ENCODE results near the gene ZNF746. TPM values are rescaled to one million over a fixed set of nuclear protein-coding genes. Genes with fewer than 3 reads are reported as not detected.

ZNF746 gene
- polyA plus RNA-seq, 1 donor (not counting 4 experiments of a cell fraction or from before 2014, with no cell fraction given) = 7.0 TPM

DNA sequence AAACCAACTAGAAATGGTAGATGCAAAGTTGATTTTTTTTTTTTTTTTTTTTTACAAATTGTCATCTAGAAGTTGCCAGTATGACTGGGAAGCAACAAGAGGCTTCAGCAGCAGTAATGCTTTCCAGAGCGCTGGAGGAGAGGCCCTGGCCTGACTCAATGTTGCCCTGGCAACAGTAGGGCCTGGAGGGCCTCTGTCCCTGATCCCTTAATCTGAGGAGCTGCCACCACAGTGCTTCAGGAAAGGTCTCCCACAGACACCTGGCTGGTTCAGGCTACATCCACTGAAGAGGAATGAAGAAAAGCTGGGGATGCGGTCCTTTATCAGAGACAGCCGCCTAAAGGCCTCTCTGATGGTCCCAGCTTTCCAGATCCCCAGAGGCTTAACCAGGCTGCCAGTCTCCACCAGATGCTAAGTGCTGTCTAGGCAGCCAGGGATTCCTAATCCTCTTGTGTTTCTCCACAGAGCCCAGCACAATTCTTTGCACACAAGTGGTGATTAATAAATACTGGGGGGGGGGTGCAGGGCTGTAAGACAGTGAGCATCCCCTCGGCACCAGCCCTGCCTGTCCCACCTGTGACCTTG is 70.4 kb downstream of the ZNF746 start:
- H3K27me3 ChIP-seq (ENCODE audit: control insufficient read depth, extremely low read depth, insufficient read depth, low read length) = no peaks in the 10 kb centered on the region
- dilution Hi-C loops (cut with MboI; ENCODE audit: extremely low pct_ligation_motif_present, low sequenced_read_pairs) = no loop called here
- H4K20me1 ChIP-seq (ENCODE audit: control insufficient read depth, extremely low read depth, insufficient read depth, low read length) = no peaks in the 10 kb centered on the region
- no peaks in the 10 kb centered on the region for H3K79me2 ChIP-seq (ENCODE audit: control insufficient read depth, insufficient read depth, low read length)
- peaks cover 3 to 12% of the 10 kb centered on the region in 2 experiments for H3K36me3 ChIP-seq (ENCODE audit: control insufficient read depth in 2 of 2, extremely low read depth in 1 of 2, insufficient read depth in 2 of 2, low read length in 2 of 2)
- FAIRE-seq = no peak
- H3K4me1 ChIP-seq (ENCODE audit: control insufficient read depth, extremely low read depth, insufficient read depth, low read length) = no peaks in the 10 kb centered on the region
- H3K4me2 ChIP-seq (ENCODE audit: control insufficient read depth, extremely low read depth, insufficient read depth, low read depth, low read length) = no peak overlapping the region
- H3K27ac ChIP-seq (ENCODE audit: control insufficient read depth, insufficient read depth, low read length) = no peak overlapping the region
- no peak for DNase-seq (ENCODE audit: low read depth, low spot score)
- H3K9ac ChIP-seq (ENCODE audit: control insufficient read depth, extremely low read depth, insufficient read depth, low read length) = no peak overlapping the region
- no peak overlapping the region for H3K4me3 ChIP-seq (ENCODE audit: control insufficient read depth in 2 of 3, extremely low read depth in 1 of 3, insufficient read depth in 2 of 3, low read depth in 1 of 3, low read length in 3 of 3)
- H3K9me1 ChIP-seq (ENCODE audit: control insufficient read depth, extremely low read depth, insufficient read depth, low read length) = no peaks in the 10 kb centered on the region
- TF ChIP-seq EZH2 (IDR thresholded peaks at IDR 0.05; ENCODE audit: low read length) = no peak
- TF ChIP-seq, protein P1, sequence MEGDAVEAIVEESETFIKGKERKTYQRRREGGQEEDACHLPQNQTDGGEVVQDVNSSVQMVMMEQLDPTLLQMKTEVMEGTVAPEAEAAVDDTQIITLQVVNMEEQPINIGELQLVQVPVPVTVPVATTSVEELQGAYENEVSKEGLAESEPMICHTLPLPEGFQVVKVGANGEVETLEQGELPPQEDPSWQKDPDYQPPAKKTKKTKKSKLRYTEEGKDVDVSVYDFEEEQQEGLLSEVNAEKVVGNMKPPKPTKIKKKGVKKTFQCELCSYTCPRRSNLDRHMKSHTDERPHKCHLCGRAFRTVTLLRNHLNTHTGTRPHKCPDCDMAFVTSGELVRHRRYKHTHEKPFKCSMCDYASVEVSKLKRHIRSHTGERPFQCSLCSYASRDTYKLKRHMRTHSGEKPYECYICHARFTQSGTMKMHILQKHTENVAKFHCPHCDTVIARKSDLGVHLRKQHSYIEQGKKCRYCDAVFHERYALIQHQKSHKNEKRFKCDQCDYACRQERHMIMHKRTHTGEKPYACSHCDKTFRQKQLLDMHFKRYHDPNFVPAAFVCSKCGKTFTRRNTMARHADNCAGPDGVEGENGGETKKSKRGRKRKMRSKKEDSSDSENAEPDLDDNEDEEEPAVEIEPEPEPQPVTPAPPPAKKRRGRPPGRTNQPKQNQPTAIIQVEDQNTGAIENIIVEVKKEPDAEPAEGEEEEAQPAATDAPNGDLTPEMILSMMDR (optimal IDR thresholded peaks at IDR 0.05 in 1 of 3, IDR thresholded peaks at IDR 0.05 in 1 of 3, conservative IDR thresholded peaks at IDR 0.05 in 1 of 3; ENCODE audit: extremely low read depth in 1 of 3, insufficient read depth in 2 of 3, low read length in 3 of 3) = no peak
- H3K9me3 ChIP-seq (ENCODE audit: control insufficient read depth, low read depth, low read length) = no peaks in the 10 kb centered on the region
- H2AFZ ChIP-seq (ENCODE audit: control insufficient read depth, low read length) = no peak overlapping the region

DNA sequence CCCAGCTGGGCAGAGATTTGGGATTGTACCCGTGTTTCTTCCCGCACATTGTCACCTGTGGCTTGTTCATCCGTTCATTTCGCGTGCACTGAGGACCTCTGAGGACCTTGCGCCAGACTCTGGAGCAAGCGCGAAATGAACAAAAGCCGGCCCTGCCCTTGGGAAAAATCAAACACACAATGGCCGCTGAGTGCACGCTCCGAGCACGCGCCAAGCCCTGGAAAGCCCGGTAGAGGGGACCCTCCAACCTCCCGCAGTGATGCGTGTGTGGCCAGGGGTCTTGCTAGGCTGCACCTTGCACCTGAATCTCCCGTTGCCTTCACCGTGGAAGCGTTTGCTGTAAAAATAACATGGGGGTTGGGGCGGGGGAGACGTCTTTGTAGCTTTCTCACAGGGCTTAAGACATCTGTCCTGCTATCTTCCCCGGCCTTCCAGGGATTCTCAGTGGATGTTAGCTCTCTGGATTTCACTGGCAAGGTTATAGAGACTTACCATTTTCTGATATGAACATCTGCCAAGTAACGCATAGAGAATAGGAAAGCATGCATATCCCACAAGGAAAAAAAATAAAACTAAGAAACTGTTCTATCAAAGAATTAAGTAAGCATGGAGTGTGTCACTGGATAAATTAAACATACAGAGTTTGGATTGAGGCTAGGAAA is 74.0 kb downstream of the ZNF746 start:
- Histone ChIP-seq H3K9me3 (ENCODE audit: control insufficient read depth, low read depth, low read length) (no peaks in the 10 kb centered on the region), H3K4me1 (ENCODE audit: control insufficient read depth, extremely low read depth, insufficient read depth, low read length) (no peaks in the 10 kb centered on the region), H3K36me3 (ENCODE audit: control insufficient read depth in 2 of 2, extremely low read depth in 1 of 2, insufficient read depth in 2 of 2, low read length in 2 of 2) (peaks cover 0 to under 1% of the 10 kb centered on the region in 2 experiments), H4K20me1 (ENCODE audit: control insufficient read depth, extremely low read depth, insufficient read depth, low read length) (no peaks in the 10 kb centered on the region), H3K79me2 (ENCODE audit: control insufficient read depth, insufficient read depth, low read length) (no peaks in the 10 kb centered on the region), H3K27ac (ENCODE audit: control insufficient read depth, insufficient read depth, low read length) (no peak overlapping the region), H3K9ac (ENCODE audit: control insufficient read depth, extremely low read depth, insufficient read depth, low read length) (no peak overlapping the region), H2AFZ (ENCODE audit: control insufficient read depth, low read length) (no peak overlapping the region), H3K4me3 (ENCODE audit: control insufficient read depth in 2 of 3, extremely low read depth in 1 of 3, insufficient read depth in 2 of 3, low read depth in 1 of 3, low read length in 3 of 3) (no peak overlapping the region), H3K4me2 (ENCODE audit: control insufficient read depth, extremely low read depth, insufficient read depth, low read depth, low read length) (peak overlapping the region; percentile 46), H3K9me1 (ENCODE audit: control insufficient read depth, extremely low read depth, insufficient read depth, low read length) (no peaks in the 10 kb centered on the region), H3K27me3 (ENCODE audit: control insufficient read depth, extremely low read depth, insufficient read depth, low read length) (no peaks in the 10 kb centered on the region)
- TF ChIP-seq, protein P1 (optimal IDR thresholded peaks at IDR 0.05 in 1 of 3, IDR thresholded peaks at IDR 0.05 in 1 of 3, conservative IDR thresholded peaks at IDR 0.05 in 1 of 3; ENCODE audit: extremely low read depth in 1 of 3, insufficient read depth in 2 of 3, low read length in 3 of 3) = no peak
- TF ChIP-seq EZH2 (IDR thresholded peaks at IDR 0.05; ENCODE audit: low read length) = no peak
- DNase-seq (ENCODE audit: low read depth, low spot score) (no peak), FAIRE-seq (no peak)
- dilution Hi-C loops (cut with MboI; ENCODE audit: extremely low pct_ligation_motif_present, low sequenced_read_pairs) = no loop called here

Data from keratinocyte (primary cell).